DND-41 (cell line): ENCODE results near the gene TPM3.

Experiments
- CTCF ChIP-seq: IDR thresholded peaks from 2 replicates; pipeline ENCODE4 v1.5.1; 2012; ENCODE audit warnings: borderline replicate concordance, low read length, moderate library complexity, mild to moderate bottlenecking; ENCODE audit not compliant: poor library complexity, severe bottlenecking; ENCODE audit errors: extremely low read depth
- EZH2 ChIP-seq: IDR thresholded peaks from 3 replicates; pipeline ENCODE4 v1.6.1; 2012; ENCODE audit warnings: borderline replicate concordance, low read depth, mild to moderate bottlenecking, moderate library complexity, low read length, inconsistent platforms; ENCODE audit not compliant: severe bottlenecking

- TF ChIP-seq CTCF (no peak), EZH2 (no peak)
Observed at GRCh38 chr1:154142358-154142757, 49.5 kb downstream of the TPM3 start.
